Measurements from ENCODE around the gene TMED4.

GRCh38 chr7:44536090-44536489 is 45.9 kb downstream of the TMED4 start:
- TF ChIP-seq POLR2A (IDR thresholded peaks at IDR 0.05): no peak
- no peak for TF ChIP-seq CTCF (IDR thresholded peaks at IDR 0.05)

Measured in lower leg skin (tissue), 3 donors.